HG02798 (cell line): ENCODE results near the gene MYO7B.

Experiments used
- ATAC-seq: cut with Tn5 transposase; IDR thresholded peaks from one replicate; pipeline ENCODE4 v1.9.1; 2021; ENCODE audit warnings: mild to moderate bottlenecking; ENCODE audit not compliant: unreplicated experiment, poor library complexity

MYO7B gene

DNA sequence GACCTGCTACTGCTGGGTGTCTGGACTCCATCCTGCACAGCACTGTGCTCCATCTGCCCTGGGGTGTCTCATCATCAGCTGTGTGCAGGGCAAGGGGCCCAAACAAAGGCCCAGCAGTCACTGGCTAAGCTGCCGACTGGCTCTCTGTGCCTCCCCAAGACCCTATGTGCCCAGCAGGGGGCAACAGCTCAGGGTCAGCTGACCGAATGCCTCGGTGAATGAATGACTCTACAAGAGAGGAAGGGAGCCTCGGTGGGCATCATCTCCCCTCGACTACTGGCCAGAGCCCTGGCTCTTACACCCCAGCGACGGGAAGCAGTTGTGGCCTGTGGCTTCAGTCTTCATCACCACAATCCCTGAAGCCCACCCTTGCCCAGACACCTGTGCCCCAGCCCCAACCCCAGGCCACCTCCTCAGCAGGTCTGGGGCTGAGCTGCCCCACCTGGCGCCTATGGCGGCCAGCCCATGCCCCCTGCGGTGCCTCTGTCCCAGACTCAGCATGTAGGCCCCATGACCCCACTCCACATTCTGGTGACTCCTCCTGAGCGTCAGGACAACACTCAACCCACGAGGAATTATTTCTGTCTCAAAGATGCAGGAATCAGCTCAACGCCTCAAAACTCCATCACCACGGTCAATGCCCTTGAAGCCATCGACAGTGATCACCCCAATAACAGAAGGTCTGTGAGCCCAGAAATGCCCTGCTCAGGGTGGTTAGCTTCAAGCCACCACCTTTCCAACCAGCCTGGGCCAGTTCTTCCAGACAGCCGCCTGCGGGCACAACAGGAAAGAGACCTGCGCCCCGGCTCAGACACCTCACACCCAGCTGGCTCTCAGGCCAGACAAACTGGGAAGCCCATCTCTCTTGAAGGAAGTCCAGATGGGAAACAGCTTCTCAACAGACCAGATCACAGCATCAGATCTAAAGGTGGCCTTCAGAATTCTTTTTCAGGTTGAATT lies 108.9 kb downstream of the MYO7B start:
- no peak for ATAC-seq

DNA sequence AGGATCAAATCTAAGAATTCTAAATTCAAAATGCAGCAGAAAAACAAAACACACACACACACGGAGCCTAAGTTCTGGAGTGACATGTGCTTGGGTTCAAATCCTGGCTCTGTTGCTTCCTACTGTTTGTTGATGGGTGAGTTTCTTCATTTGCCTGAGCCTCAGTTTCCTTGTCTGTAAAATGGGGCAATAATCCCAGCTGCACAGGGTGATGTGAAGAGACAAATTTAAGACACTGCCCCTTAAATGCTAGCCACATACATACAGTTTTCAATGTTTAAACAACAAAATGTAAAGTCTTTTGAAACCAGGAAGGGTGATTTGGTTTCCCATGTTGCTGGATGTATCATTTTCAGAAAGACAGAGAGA lies 109.5 kb downstream of the MYO7B start:
- ATAC-seq: no peak

GRCh38 chr2:127645395-127646291 lies 110.2 kb downstream of the MYO7B start, which contains the start of gene GPR17:
TSS of gene GPR17 (plus strand) at chr2:127646153. CDS start at chr2:127650736, 4,583 bp downstream.
- no peak for ATAC-seq

GRCh38 chr2:127646487-127647241 lies 111.2 kb downstream of the MYO7B start:
- ATAC-seq: no peak

GRCh38 chr2:127647242-127648190 lies 112.0 kb downstream of the MYO7B start:
- no peak for ATAC-seq

DNA sequence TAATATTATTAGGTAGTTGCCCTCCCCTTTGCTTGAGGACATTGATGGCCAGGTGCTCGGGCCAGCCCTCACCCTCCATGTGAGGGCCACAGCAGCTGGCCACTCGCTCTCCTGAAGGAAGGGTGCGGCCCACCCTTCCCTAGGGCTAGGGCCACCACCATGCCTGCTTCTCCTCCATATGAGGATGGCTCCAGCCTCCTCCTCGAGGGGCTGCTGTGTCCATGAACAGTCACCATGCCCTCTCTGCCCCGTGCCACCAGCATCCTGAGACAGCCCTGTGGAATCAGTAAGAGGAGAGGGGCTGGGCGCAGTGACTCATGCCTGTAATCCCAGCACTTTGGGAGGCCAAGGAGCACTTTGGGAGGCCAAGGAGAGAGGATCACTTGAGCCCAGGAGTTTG lies 112.8 kb downstream of the MYO7B start:
- ATAC-seq: no peak

- ATAC-seq: no peak
Observed at GRCh38 chr2:127649100-127649611, 113.7 kb downstream of the MYO7B start.

GRCh38 chr2:127649684-127650040 lies 114.2 kb downstream of the MYO7B start:
- ATAC-seq: peak; percentile 67

DNA sequence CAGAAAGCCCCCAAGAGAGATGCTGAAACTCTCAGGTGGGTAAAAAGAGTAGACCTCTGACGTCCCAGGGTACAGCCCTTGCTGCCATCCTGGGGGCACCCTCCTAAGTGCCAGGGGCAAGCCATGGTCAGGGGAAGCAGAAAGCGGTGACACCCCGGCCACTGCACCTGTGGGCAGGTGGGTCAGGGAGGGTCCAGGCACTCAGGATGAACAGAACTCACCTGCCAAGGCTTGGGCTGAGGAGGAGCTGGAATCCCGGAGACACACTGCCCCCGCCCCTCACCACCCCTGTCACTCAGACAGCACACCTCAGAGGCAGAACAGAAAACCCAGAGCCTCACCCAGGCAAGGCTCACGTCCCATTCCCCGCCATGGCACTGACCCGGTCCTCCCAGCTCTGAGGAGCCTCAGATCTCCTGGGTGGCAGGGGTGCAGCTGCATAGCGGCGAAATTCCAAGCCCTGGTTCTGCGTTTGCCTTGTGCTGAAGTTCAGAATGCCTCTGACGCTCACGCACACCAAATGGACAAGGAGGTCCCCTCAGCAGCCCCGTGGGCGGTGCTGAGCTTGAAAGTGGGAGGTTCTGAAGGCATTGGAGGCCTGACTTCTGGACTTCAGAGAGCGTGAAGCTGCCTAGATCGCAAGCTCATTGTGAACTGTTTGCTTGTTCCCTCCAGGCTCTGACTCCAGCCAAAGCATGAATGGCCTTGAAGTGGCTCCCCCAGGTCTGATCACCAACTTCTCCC lies 114.7 kb downstream of the MYO7B start:
- ATAC-seq: peak; percentile 11

DNA sequence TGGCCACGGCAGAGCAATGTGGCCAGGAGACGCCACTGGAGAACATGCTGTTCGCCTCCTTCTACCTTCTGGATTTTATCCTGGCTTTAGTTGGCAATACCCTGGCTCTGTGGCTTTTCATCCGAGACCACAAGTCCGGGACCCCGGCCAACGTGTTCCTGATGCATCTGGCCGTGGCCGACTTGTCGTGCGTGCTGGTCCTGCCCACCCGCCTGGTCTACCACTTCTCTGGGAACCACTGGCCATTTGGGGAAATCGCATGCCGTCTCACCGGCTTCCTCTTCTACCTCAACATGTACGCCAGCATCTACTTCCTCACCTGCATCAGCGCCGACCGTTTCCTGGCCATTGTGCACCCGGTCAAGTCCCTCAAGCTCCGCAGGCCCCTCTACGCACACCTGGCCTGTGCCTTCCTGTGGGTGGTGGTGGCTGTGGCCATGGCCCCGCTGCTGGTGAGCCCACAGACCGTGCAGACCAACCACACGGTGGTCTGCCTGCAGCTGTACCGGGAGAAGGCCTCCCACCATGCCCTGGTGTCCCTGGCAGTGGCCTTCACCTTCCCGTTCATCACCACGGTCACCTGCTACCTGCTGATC lies 115.4 kb downstream of the MYO7B start:
- ATAC-seq: no peak

DNA sequence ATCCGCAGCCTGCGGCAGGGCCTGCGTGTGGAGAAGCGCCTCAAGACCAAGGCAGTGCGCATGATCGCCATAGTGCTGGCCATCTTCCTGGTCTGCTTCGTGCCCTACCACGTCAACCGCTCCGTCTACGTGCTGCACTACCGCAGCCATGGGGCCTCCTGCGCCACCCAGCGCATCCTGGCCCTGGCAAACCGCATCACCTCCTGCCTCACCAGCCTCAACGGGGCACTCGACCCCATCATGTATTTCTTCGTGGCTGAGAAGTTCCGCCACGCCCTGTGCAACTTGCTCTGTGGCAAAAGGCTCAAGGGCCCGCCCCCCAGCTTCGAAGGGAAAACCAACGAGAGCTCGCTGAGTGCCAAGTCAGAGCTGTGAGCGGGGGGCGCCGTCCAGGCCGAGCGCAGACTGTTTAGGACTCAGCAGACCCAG lies 115.9 kb downstream of the MYO7B start:
- no peak for ATAC-seq

DNA sequence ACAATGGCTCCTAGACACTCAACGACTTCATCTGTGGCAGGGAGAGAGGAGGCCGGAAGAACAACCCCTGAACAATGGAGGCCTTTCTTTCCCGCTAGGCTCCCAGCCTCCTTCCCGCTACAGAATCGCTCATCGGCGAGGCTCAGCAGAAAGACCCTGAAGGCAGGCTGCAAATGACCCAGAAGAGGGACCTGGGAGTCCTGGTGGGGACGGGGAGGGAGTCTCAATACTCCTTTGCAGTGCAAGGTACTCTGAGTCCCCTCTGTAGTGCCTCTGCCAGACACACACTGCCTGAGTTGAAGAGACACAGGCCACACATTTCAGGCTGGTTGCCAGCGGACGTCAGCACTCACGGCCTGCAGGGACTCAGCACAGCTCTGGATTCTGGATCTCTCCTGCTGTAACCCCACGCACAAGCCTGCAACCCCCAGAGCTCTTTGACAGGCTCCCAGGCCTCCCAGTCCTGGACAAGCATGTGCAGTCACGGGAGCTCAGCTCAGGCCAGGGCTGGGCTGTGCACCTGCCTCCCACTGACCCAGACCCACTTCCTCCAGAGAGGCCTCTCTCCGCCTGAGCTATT lies 116.6 kb downstream of the MYO7B start:
- no peak for ATAC-seq

DNA sequence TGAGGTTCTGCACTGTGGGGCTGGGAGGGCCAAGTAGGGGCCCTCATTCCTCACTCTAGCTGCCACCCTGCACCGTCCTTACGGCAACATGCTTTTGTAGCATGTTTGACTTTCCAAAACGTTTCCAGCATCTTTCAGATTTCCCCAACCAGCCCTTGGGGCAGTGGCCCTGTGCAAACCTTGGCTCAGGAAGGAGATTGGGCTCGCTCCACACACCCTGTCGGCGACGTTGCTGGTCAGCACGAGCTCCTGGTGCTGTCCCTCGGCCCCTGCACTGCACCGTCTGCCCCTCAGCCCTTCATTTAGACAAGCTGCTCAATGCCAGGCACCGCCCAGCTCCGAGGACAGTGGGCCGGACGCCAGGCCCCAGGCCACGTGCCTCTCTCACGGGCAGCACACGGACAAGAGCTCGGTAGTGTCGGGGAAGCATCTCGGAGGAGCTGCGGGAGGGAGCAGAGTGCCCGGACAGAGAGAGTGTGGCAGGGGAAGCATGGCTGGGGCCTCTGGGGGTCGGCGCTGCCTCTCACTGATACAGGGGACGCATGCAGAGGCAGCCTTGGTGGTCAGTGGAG lies 117.4 kb downstream of the MYO7B start:
- ATAC-seq: no peak

- ATAC-seq: no peak
Observed at GRCh38 chr2:127653421-127654083, 118.1 kb downstream of the MYO7B start.

- ATAC-seq: no peak
Observed at GRCh38 chr2:127654084-127654837, 118.8 kb downstream of the MYO7B start.

DNA sequence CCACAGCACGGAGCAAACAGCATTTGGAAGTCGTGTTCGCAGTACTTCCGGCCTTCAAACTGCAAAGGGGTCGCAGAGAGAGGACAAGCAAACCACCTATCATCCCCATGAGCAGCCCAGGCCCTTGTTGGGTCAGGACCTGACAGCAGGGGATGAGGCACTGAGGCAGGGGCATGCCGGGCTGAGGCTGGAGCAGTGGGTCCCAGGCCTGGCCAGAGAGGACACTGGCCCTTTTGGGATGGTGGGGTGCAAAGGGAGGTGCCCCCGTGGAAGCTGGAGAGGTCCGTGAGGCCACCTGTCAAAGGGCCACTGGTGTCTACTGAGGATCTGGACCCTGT lies 119.3 kb downstream of the MYO7B start:
- no peak for ATAC-seq
